Mesothelial cell of epicardium (in vitro differentiated cells): ENCODE measurements around the gene SPATA46. TPM values are rescaled to one million over a fixed set of nuclear protein-coding genes. Genes with fewer than 3 reads are reported as not detected.

ENCODE experiments used
- DNase-seq, 2 experiments: peaks; one replicate each; pipeline ENCODE4 v3.0.0; 2021; ENCODE audit warnings: low spot score in 2 of 2; ENCODE audit not compliant: unreplicated experiment in 2 of 2
- H3K27ac Mint-ChIP-seq: 2 replicates; pipeline ENCODE4 v1.8.0; 2021; ENCODE audit warnings: mixed read lengths
- H3K27me3 Mint-ChIP-seq: 2 replicates; pipeline ENCODE4 v1.8.0; 2021; ENCODE audit warnings: low read depth, mixed read lengths
- H3K36me3 Mint-ChIP-seq: 2 replicates; pipeline ENCODE4 v1.8.0; 2021; ENCODE audit warnings: mixed read lengths
- H3K4me1 Mint-ChIP-seq: 2 replicates; pipeline ENCODE4 v1.8.0; 2021; ENCODE audit warnings: mixed read lengths
- H3K4me3 Mint-ChIP-seq: 2 replicates; pipeline ENCODE4 v1.8.0; 2021; ENCODE audit warnings: mild to moderate bottlenecking, moderate library complexity, mixed read lengths
- H3K9me3 Mint-ChIP-seq: 2 replicates; pipeline ENCODE4 v1.8.0; 2021; ENCODE audit warnings: mixed read lengths
- total RNA-seq: library from RNA; stranded (reverse); gene quantifications from 3 replicates; pipeline ENCODE4 v1.2.1, GENCODE V29; 2021
- TF ChIP-seq, protein P1 (sequence below): fragments of 200-600 bp; sonication (generic); IDR thresholded peaks from one replicate; pipeline ENCODE4 v1.5.0; 2021; ENCODE audit warnings: antibody characterized with exemption; ENCODE audit not compliant: unreplicated experiment

The SPATA46 gene
- total RNA-seq, 1 donor from 2014 or later = not detected

DNA sequence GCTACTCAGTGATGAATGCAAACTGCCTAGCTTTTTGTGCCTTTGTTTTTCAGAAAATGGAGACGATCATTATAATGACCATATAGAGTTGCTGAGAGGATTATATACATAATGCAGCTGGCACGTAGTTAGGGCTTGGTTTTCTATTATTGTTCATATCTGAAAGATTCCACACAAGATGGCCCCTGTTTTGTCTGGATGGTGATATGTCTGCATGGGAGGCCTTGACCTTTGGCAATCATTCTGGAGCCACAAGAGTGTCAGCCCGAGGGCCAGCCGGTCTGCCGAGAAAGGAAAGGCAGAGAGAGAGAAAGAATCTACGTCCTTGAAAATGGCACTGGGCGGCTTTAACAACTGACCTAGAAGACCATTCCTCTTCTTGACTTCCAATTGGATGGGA, 41.0 kb upstream of the SPATA46 start:
- H3K4me3 Mint-ChIP-seq = no peak overlapping the region
- no peaks in the 10 kb centered on the region for H3K36me3 Mint-ChIP-seq
- H3K4me1 Mint-ChIP-seq = no peaks in the 10 kb centered on the region
- H3K27ac Mint-ChIP-seq = no peak overlapping the region
- peaks cover 11% of the 10 kb centered on the region for H3K9me3 Mint-ChIP-seq
- DNase-seq = no peak
- H3K27me3 Mint-ChIP-seq = peaks cover 3% of the 10 kb centered on the region
- TF ChIP-seq, protein P1, sequence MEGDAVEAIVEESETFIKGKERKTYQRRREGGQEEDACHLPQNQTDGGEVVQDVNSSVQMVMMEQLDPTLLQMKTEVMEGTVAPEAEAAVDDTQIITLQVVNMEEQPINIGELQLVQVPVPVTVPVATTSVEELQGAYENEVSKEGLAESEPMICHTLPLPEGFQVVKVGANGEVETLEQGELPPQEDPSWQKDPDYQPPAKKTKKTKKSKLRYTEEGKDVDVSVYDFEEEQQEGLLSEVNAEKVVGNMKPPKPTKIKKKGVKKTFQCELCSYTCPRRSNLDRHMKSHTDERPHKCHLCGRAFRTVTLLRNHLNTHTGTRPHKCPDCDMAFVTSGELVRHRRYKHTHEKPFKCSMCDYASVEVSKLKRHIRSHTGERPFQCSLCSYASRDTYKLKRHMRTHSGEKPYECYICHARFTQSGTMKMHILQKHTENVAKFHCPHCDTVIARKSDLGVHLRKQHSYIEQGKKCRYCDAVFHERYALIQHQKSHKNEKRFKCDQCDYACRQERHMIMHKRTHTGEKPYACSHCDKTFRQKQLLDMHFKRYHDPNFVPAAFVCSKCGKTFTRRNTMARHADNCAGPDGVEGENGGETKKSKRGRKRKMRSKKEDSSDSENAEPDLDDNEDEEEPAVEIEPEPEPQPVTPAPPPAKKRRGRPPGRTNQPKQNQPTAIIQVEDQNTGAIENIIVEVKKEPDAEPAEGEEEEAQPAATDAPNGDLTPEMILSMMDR = no peak

DNA sequence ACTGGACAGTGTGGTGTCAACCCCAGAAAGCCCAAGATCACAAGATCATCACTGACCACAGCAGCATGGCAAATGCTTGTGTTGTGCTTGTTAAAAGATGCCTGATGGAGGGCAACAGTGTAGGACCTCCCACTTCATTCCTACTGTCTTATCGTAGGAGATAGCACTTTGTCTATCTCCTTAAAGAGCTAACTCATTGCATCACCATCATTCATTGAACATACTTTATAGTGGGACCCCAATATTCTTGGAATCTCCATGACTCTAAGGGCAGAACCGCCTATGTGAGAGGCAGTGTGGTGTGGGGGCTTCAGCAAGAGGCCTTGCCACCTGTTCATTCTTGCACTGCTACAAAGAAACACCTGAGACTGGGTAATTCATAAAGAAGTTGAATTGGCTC, 40.3 kb upstream of the SPATA46 start:
- Mint-ChIP-seq H3K4me1 (no peaks in the 10 kb centered on the region), H3K27me3 (peaks cover 3% of the 10 kb centered on the region), H3K36me3 (no peaks in the 10 kb centered on the region), H3K4me3 (no peak overlapping the region), H3K27ac (no peak overlapping the region), H3K9me3 (peaks cover 11% of the 10 kb centered on the region)
- TF ChIP-seq, protein P1 = no peak
- DNase-seq = no peak

DNA sequence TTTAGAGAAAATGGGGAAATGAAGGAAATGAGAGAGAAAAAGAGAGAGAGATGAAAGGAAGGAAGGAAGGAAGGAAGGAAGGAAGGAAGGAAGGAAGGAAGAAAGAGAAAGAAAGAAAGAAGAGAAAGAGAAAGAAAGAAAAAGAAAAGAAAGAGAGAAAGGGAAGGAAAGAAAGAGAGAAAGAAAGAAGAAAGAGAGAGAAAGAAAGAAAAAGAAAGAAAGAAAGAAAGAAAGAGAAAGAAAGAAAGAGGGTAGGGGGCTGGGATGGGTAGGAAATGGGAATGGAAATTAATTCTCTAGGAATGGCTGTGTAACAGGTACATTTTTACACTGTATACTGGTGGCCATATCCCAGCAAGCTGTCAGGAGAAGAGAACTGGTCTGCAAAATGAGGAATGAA, 39.6 kb upstream of the SPATA46 start:
- no peak overlapping the region for H3K27ac Mint-ChIP-seq
- H3K4me1 Mint-ChIP-seq = no peaks in the 10 kb centered on the region
- H3K9me3 Mint-ChIP-seq = peaks cover 11% of the 10 kb centered on the region
- no peak overlapping the region for H3K4me3 Mint-ChIP-seq
- H3K27me3 Mint-ChIP-seq = peaks cover 3% of the 10 kb centered on the region
- H3K36me3 Mint-ChIP-seq = no peaks in the 10 kb centered on the region
- TF ChIP-seq, protein P1 = no peak
- DNase-seq = no peak

DNA sequence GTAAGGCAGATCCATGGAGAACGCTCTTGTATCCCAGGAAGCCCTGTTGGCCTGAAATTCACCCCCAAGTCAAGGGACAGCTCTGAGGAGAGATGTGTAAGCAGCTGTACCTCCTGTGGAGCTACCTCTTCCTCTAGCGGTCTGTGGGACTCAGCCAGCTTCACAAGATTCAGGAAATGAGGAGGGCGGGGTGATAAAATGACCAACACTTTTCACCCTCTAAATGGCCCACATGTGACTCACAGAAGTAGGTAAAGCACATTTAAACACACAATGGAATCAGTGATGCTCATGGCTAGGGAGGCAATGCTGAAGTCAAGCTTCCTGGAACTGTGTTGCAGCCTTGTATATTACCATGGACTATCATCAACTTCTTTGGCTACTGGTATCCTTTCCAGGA, 35.3 kb upstream of the SPATA46 start, which contains the start of gene SH2D1B:
TSS of gene SH2D1B (minus strand) at position 135 of the 400 bp plus-strand sequence. CDS start at position 15, 120 bp downstream.
- H3K36me3 Mint-ChIP-seq = no peaks in the 10 kb centered on the region
- TF ChIP-seq, protein P1 = no peak
- H3K9me3 Mint-ChIP-seq = peaks cover 11% of the 10 kb centered on the region
- H3K4me3 Mint-ChIP-seq = no peak within 1 kb of the TSS
- H3K27ac Mint-ChIP-seq = no peak within 1 kb of the TSS
- peaks cover 3% of the 10 kb centered on the region for H3K27me3 Mint-ChIP-seq
- DNase-seq = no peak
- peaks cover 5% of the 10 kb centered on the region for H3K4me1 Mint-ChIP-seq

DNA sequence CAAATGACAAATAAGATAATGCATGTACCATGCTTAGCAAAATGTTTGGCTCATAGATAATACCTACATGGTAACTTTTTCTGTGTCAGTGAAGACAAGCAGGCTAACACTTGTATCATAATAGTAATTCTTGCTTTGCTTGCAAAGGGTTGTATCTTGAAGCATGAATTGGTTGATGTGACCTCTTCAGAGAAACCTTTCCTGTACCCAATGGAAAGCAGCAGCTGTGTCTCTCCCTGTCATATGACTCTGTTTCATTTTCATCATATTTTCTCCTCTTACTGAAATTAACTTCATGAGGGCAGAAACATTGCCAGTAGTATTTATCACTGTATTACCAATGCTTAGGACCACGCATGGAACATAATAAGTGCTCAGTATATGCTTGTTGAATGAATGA, 30.9 kb upstream of the SPATA46 start:
- Mint-ChIP-seq H3K9me3 (no peaks in the 10 kb centered on the region), H3K4me3 (no peak overlapping the region), H3K27ac (no peak overlapping the region), H3K4me1 (peaks cover 5% of the 10 kb centered on the region), H3K36me3 (no peaks in the 10 kb centered on the region), H3K27me3 (no peaks in the 10 kb centered on the region)
- TF ChIP-seq, protein P1 = no peak
- no peak for DNase-seq

DNA sequence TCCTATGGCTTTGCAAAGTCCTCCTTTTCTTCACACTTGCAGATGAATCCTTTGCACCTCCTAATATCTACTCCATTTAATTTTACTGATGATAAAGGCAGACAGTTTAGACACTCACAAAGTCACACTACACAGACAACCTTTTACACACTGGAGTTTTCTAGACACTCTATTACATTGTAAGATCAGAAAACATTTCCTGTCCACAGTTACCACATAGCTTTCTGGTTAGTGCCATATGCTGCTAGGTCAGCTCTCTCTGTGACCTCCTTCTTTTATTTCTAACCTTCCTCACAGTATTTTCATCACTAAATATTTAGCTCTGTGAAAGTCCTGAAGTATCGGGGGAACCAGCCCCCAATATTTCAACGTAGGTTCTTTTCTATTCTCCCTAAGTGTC, 30.2 kb upstream of the SPATA46 start:
- TF ChIP-seq, protein P1 = no peak
- Mint-ChIP-seq H3K4me3 (no peak overlapping the region), H3K36me3 (no peaks in the 10 kb centered on the region), H3K27ac (no peak overlapping the region), H3K27me3 (no peaks in the 10 kb centered on the region), H3K4me1 (peaks cover 5% of the 10 kb centered on the region), H3K9me3 (no peaks in the 10 kb centered on the region)
- DNase-seq = no peak
